IPS-18a (cell line): ENCODE measurements around the gene HTN3.
"Not testable (repeated sequence)": the region's sequence is repeated elsewhere in the genome, so short reads cannot be mapped to it uniquely, and the experiment has no call there.

ENCODE experiments used
- H3K27ac ChIP-seq: one replicate; pipeline ENCODE4 v1.5.1; 2013; ENCODE audit warnings: low read length
- H3K27me3 ChIP-seq: one replicate; pipeline ENCODE4 v1.6.1; 2013; ENCODE audit warnings: mild to moderate bottlenecking, low read length; ENCODE audit not compliant: control insufficient read depth, insufficient read depth
- H3K36me3 ChIP-seq: one replicate; pipeline ENCODE4 v1.6.1; 2013; ENCODE audit warnings: low read depth, low read length; ENCODE audit not compliant: control insufficient read depth
- H3K4me1 ChIP-seq: one replicate; pipeline ENCODE4 v1.6.1; 2013; ENCODE audit warnings: low read depth, low read length; ENCODE audit not compliant: control insufficient read depth
- H3K4me3 ChIP-seq: one replicate; pipeline ENCODE4 v1.5.1; 2013; ENCODE audit warnings: low read length
- H3K9ac ChIP-seq: one replicate; pipeline ENCODE4 v1.6.1; 2013; ENCODE audit warnings: mild to moderate bottlenecking, low read length, moderate library complexity
- H3K9me3 ChIP-seq: one replicate; pipeline ENCODE4 v1.6.1; 2013; ENCODE audit warnings: low read depth, low read length; ENCODE audit not compliant: control insufficient read depth

HTN3 gene

DNA sequence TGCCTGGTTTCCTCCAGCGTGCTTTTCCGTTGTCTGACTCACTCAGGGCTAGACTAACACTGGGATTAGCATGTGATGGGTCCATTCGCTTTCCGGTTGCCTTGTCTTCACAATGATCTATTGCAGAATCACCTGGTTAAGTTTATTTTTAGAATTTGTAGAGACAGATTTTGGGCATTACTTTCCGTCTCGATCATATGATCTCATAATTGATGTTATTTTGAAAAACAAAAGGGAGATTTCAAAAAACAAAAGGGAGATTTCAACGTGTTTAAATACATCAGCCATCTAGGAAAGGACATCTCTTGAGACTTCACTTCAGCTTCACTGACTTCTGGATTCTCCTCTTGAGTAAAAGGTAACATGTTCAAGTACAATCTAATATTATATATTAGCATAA lies at the start of gene HTN3:
Gene HTN3, plus strand, starts transcription at position 301 of the 400 bp plus-strand sequence. CDS start 2,282 bp downstream, outside the sequence.
- not testable (repeated sequence) for H3K36me3 ChIP-seq, H3K4me1 ChIP-seq, H3K4me3 ChIP-seq, H3K9me3 ChIP-seq, H3K27ac ChIP-seq, H3K9ac ChIP-seq, H3K27me3 ChIP-seq

DNA sequence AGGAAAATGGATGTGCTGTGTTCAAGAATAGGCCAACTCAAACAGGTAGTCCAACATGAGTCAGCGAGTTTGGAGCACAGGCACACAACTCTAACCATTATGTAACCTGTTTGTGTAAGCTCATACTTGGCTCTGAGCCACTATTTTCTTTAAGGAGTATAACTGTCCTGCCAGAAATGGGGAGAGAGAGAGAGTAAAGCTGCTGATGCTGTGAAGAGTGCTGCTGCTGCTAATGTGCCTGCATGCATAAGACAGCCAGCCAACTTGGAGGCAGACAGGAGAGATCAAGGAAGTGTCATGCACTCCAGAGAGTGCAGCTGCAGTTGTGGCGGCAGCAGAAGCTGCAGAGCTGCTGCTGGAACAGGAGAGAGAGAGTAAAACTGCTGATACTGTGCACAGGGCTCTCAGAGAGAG lies 44.2 kb upstream of the HTN3 start:
- Histone ChIP-seq H3K27ac (no peak overlapping the region), H3K9me3 (no peaks in the 10 kb centered on the region), H3K36me3 (no peaks in the 10 kb centered on the region), H3K4me1 (no peaks in the 10 kb centered on the region), H3K4me3 (no peak overlapping the region), H3K27me3 (no peaks in the 10 kb centered on the region), H3K9ac (no peak overlapping the region)

DNA sequence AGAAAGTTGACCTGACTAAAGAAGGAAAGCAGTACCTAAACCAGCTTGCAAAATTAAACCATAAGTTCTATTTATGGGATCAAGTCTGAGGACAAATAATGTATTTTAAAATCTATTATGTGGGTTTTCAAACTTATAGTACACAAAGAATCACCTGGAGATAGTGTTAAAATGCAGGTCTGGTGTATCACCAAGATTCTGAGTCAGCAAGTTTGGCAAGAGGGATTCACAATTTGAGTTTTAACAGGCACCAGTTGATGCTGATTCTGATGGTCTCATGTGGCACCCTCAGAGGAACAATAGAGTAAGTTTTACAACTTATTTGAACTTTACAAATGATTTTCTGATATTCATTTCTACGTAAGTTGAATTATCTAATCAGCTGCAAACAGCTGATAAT lies 41.6 kb upstream of the HTN3 start:
- Histone ChIP-seq H3K4me1 (no peaks in the 10 kb centered on the region), H3K27ac (no peak overlapping the region), H3K9ac (no peak overlapping the region), H3K36me3 (no peaks in the 10 kb centered on the region), H3K27me3 (no peaks in the 10 kb centered on the region), H3K9me3 (no peaks in the 10 kb centered on the region), H3K4me3 (no peak overlapping the region)

DNA sequence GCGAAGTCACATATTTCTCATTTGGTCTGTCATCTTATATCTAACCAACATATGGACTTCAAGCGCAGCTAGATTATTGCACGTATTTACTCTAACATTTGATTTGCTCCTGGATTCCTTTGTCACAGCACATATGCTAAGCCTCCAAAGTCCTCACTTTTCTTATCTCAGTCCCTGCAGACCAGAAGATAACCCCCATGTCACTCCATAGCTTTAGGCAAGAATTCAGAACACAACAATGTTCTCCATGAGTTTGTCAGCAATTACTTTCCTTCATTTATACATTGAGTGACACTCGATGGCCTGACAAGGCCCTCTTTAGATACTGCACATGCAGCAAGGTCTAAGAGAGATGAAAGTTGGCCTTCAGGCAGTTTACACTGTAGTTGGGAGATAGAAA lies 37.2 kb upstream of the HTN3 start:
- no peak overlapping the region for H3K4me3 ChIP-seq
- no peak overlapping the region for H3K9ac ChIP-seq
- no peaks in the 10 kb centered on the region for H3K27me3 ChIP-seq
- no peaks in the 10 kb centered on the region for H3K4me1 ChIP-seq
- H3K36me3 ChIP-seq, result no peaks in the 10 kb centered on the region
- H3K9me3 ChIP-seq, result no peaks in the 10 kb centered on the region
- H3K27ac ChIP-seq, result no peak overlapping the region

DNA sequence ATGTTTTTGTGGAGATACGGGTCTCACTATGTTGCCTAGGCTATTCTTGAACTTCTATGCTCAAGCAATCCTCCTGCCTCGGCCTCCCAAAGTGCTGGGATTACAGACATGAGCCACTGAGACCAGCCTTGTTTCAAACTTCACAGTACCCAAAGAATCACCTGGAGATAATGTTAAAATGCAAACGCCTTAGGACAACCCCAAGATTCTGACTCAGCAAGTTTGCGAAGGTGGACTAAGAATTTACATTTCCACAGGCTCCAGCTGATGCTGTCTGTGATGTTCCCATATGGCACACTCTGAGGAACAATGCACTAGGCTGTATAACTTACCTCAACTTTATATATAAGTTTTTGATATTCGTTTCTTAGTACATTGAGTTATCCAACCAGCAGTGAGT lies 33.5 kb upstream of the HTN3 start:
- H3K27ac ChIP-seq, result no peak overlapping the region
- no peak overlapping the region for H3K9ac ChIP-seq
- H3K4me3 ChIP-seq, result no peak overlapping the region
- no peaks in the 10 kb centered on the region for H3K27me3 ChIP-seq
- H3K4me1 ChIP-seq, result no peaks in the 10 kb centered on the region
- no peaks in the 10 kb centered on the region for H3K36me3 ChIP-seq
- no peaks in the 10 kb centered on the region for H3K9me3 ChIP-seq

DNA sequence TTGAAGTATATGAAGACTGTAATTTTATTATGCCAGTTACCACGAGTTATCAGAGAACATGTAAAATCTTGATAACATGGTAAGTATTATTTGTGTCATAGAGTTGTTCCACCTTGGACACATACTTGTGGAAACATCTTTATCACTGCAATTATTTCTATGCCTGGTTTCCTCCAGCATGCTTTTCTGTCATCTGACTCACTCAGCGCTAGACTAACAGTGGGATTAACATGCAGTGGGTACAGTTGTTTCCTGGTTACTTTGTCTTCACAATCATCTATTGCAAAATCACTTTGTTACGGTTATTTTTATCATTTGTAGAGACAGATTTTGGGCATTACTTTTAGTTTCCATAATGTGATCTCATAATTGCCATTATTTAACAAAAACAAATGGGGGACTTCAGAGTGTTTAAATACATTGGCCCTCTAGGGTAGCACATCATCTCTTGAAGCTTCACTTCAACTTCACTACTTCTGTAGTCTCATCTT lies 32.7 kb upstream of the HTN3 start, which contains the start of gene STATH:
Gene STATH, plus strand, starts transcription at position 441 of the 491 bp plus-strand sequence. CDS start 2,472 bp downstream, outside the sequence.
- Histone ChIP-seq H3K4me3 (no peak within 1 kb of the TSS), H3K4me1 (no peaks in the 10 kb centered on the region), H3K9ac (no peak within 1 kb of the TSS), H3K27me3 (no peaks in the 10 kb centered on the region), H3K36me3 (no peaks in the 10 kb centered on the region), H3K27ac (no peak within 1 kb of the TSS), H3K9me3 (no peaks in the 10 kb centered on the region)

DNA sequence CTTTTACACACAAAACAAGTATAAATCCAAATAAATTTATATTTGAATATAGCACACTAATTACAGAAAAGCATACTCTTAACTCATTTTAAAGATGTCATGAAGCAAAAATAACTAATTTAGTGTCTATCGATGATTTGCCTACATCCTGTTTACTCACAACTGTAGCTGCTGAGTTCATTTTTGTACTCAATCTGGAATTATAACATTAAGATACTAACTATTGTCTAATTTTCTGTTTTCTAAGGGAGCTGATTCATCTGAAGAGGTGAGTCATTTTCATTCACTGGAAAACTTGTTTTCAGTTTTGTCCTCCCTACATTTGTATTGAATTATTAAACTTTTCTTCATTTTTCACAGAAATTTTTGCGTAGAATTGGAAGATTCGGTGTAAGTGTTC lies 28.8 kb upstream of the HTN3 start:
- Histone ChIP-seq H3K27me3 (no peaks in the 10 kb centered on the region), H3K4me1 (no peaks in the 10 kb centered on the region), H3K4me3 (no peak overlapping the region), H3K36me3 (no peaks in the 10 kb centered on the region), H3K9me3 (no peaks in the 10 kb centered on the region), H3K9ac (no peak overlapping the region), H3K27ac (no peak overlapping the region)

DNA sequence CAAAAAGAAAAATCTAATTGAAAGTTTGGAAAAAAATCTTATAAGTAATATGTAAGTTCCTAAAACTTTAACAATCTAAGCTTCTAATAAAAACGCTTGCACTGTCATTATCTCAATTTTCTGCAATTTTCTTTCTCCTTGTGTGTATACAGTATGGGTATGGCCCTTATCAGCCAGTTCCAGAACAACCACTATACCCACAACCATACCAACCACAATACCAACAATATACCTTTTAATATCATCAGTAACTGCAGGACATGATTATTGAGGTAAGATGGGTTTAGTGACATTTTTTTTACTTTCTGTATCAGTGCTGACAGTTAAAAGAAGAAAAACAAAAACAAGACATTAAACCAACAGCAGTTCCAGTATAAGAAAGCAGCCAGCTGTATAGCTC lies 27.5 kb upstream of the HTN3 start:
- Histone ChIP-seq H3K36me3 (no peaks in the 10 kb centered on the region), H3K27me3 (no peaks in the 10 kb centered on the region), H3K9me3 (no peaks in the 10 kb centered on the region), H3K4me3 (no peak overlapping the region), H3K27ac (no peak overlapping the region), H3K9ac (no peak overlapping the region), H3K4me1 (no peaks in the 10 kb centered on the region)

DNA sequence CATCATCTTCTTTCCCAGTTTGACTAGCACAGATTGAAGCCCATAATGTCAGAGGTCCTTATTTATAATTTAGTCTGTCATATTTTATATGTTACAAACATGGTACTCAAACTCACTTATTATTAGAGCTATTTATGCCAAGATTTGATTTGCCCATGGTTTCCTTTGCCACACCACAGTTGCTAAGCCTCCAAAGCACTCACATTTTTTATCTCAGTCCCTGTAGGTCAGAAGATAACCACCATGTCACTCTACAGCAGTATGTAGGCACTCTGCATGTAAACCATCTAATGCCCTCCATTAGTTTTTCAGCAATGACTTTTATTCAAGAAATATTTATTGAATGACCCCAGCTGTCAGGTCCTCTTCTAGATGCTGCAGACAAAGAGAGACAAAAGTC lies 25.8 kb upstream of the HTN3 start:
- H3K27ac ChIP-seq, result no peak overlapping the region
- H3K9me3 ChIP-seq, result no peaks in the 10 kb centered on the region
- H3K36me3 ChIP-seq, result no peaks in the 10 kb centered on the region
- H3K27me3 ChIP-seq, result no peaks in the 10 kb centered on the region
- peaks cover 3% of the 10 kb centered on the region for H3K4me1 ChIP-seq
- no peak overlapping the region for H3K9ac ChIP-seq
- H3K4me3 ChIP-seq, result no peak overlapping the region

DNA sequence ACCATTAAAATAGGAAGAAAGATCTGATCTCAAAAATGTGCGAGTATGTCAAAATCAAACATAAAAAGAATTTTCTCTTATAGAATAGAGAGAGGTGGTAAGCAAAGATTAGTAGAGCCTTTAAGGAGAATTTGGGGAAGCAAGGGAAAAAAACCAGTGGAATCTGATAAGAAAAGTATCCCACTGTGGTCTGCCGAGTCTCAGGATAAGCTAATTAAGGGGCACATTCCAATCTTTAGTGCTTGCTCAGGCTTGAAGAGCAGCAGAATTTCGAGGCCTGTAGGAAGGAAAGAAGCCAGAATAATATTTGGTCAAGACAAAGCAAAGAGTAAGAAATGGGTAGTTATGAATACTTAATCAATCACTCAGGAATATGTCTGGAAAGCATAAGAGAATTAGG lies 19.5 kb upstream of the HTN3 start:
- no peak overlapping the region for H3K4me3 ChIP-seq
- H3K27me3 ChIP-seq, result no peaks in the 10 kb centered on the region
- H3K9ac ChIP-seq, result no peak overlapping the region
- no peaks in the 10 kb centered on the region for H3K9me3 ChIP-seq
- H3K4me1 ChIP-seq, result peaks cover 3% of the 10 kb centered on the region
- no peak overlapping the region for H3K27ac ChIP-seq
- no peaks in the 10 kb centered on the region for H3K36me3 ChIP-seq

DNA sequence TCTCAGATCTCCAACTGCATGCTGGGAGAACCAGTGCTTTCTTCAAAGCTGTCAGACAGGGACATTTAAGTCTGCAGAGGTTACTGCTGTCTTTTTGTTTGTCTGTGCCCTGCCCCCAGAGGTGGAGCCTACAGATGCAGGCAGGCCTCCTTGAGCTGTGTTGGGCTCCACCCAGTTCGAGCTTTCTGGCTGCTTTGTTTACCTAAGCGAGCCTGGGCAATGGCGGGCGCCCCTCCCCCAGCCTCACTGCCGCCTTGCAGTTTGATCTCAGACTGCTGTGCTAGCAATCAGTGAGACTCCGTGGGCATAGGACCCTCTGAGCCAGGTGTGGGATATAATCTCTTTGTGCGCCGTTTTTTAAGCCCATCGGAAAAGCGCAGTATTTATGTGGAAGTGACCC lies 9.3 kb upstream of the HTN3 start:
- H3K36me3 ChIP-seq, H3K27ac ChIP-seq, H3K9ac ChIP-seq, H3K9me3 ChIP-seq, H3K27me3 ChIP-seq, H3K4me1 ChIP-seq, H3K4me3 ChIP-seq: not testable (repeated sequence)

DNA sequence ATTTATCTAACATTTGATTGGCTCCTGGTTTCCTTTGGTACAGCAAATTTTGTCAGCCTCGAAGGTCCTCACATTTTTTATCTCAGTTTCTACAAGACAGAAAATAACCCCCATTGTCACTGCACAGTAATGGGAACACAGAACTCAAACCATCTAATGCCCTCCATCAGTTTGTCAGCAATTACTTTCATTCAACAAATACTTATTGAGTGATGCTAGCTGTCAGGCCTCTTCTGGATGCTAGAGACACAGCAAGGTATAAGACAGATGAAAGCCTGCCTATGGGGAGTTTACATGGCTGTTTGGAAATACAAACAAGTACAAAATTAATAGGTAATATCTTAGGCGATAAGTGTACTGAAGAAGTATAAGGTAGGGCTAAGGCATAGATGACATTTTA lies 5.0 kb upstream of the HTN3 start:
- Histone ChIP-seq H3K27ac (no peak overlapping the region), H3K4me1 (no peaks in the 10 kb centered on the region), H3K4me3 (no peak overlapping the region), H3K9ac (no peak overlapping the region), H3K9me3 (no peaks in the 10 kb centered on the region), H3K27me3 (no peaks in the 10 kb centered on the region), H3K36me3 (no peaks in the 10 kb centered on the region)
